ENCODE results near the gene ANKRD33. TPM values are rescaled to one million over a fixed set of nuclear protein-coding genes. Genes with fewer than 3 reads are reported as not detected.

Gene ANKRD33
- total RNA-seq, 1 experiment from 2014 or later, result 0.81 TPM

DNA sequence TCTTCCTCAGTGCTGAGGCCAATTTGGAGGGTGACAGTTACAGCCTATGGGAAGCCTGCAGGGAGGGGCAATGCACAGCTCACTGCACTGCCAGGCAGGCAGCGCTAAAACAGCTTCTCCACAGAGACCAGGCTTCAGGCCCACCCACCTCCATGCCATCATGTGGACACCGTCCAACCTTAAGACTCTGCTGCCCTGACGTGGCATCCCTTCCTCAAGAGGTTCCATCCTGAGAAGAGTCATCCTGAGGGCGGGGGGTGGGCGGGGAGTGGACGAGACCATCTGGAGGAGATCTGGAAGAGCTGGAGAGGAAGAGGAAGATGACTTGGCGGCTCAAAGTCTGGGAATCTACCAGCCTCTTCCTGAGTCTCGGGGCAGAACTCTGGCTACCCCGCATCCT lies 11.0 kb downstream of the ANKRD33 start:
- Histone ChIP-seq H4K8ac (replicated peaks; ENCODE audit: insufficient read length, low read depth, low read length) (no peak overlapping the region), H3K79me2 (ENCODE audit: insufficient read depth, low read length) (no peaks in the 10 kb centered on the region), H3K9ac (ENCODE audit: extremely low read depth, insufficient read length, low read length) (no peak overlapping the region), H2BK12ac (ENCODE audit: insufficient read length, low read depth, low read length) (no peak overlapping the region), H2AFZ (ENCODE audit: low read length) (no peak overlapping the region), H3K18ac (ENCODE audit: insufficient read length, low read depth, low read length) (no peak overlapping the region), H3K4ac (ENCODE audit: low read depth, low read length) (no peak overlapping the region), H4K20me1 (ENCODE audit: control insufficient read depth, insufficient read depth, insufficient read length) (no peaks in the 10 kb centered on the region), H3K23ac (ENCODE audit: insufficient read length, low read depth, low read length) (no peak overlapping the region), H2BK20ac (ENCODE audit: low read depth, low read length, poor library complexity, severe bottlenecking) (no peak overlapping the region), H3K56ac (ENCODE audit: insufficient read length, low read depth, low read length) (no peak overlapping the region), H3K14ac (ENCODE audit: insufficient read depth, low read length) (no peak overlapping the region; the same call in 1 of the 2 replicates), H2BK5ac (ENCODE audit: insufficient read length, low read length) (no peak overlapping the region), H4K91ac (ENCODE audit: insufficient read length, low read depth, low read length) (no peak overlapping the region), H3T11ph (ENCODE audit: low read length) (no peak overlapping the region), H3K9me3 (ENCODE audit: control insufficient read depth, low read depth, low read length) (no peaks in the 10 kb centered on the region), H4K5ac (ENCODE audit: insufficient read length, low read depth, low read length) (no peak overlapping the region), H2AK5ac (ENCODE audit: insufficient read length, low read length) (no peak overlapping the region), H3K27ac (ENCODE audit: insufficient read length, low read depth, low read length) (no peak overlapping the region), H2BK15ac (ENCODE audit: low read depth, low read length) (no peak overlapping the region), H3K4me2 (ENCODE audit: insufficient read depth, insufficient read length, low read length) (no peak overlapping the region), H3K27me3 (ENCODE audit: insufficient read depth, low read length) (peaks cover under 1% of the 10 kb centered on the region; the same call in 1 of the 2 replicates), H2BK120ac (ENCODE audit: low read depth, low read length, poor library complexity, severe bottlenecking) (no peak overlapping the region), H3K4me1 (ENCODE audit: insufficient read depth, low read length) (no peaks in the 10 kb centered on the region), H3K79me1 (ENCODE audit: insufficient read depth, low read depth, low read length, poor library complexity, severe bottlenecking) (no peaks in the 10 kb centered on the region), H3K23me2 (ENCODE audit: insufficient read length, low read depth, low read length, poor library complexity, severe bottlenecking) (no peaks in the 10 kb centered on the region)
- Mint-ChIP-seq H3K27ac (no peak overlapping the region), H3K36me3 (ENCODE audit: insufficient read depth in 1 of 3, low read depth in 3 of 3) (no peaks in the 10 kb centered on the region; a peak in 1 of 7 replicates), H3K27me3 (ENCODE audit: low read depth) (peaks cover 14% of the 10 kb centered on the region), H3K4me3 (no peak overlapping the region), H3K9me3 (no peaks in the 10 kb centered on the region; a peak in 1 of 5 replicates), H3K4me1 (peaks cover 10 to 17% of the 10 kb centered on the region in 2 experiments)
- no CpG with 5 or more reads among the region's 9 CpGs for WGBS (ENCODE audit: extremely low coverage, insufficient read length, low lambda C conversion rate)
- no peak for DNase-seq
- TF ChIP-seq, protein P1, sequence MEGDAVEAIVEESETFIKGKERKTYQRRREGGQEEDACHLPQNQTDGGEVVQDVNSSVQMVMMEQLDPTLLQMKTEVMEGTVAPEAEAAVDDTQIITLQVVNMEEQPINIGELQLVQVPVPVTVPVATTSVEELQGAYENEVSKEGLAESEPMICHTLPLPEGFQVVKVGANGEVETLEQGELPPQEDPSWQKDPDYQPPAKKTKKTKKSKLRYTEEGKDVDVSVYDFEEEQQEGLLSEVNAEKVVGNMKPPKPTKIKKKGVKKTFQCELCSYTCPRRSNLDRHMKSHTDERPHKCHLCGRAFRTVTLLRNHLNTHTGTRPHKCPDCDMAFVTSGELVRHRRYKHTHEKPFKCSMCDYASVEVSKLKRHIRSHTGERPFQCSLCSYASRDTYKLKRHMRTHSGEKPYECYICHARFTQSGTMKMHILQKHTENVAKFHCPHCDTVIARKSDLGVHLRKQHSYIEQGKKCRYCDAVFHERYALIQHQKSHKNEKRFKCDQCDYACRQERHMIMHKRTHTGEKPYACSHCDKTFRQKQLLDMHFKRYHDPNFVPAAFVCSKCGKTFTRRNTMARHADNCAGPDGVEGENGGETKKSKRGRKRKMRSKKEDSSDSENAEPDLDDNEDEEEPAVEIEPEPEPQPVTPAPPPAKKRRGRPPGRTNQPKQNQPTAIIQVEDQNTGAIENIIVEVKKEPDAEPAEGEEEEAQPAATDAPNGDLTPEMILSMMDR (conservative IDR thresholded peaks at IDR 0.05), result no peak

Data from H9 (cell line).